HK-2 (cell line): ENCODE measurements around the gene SCAF8.

Experiments
- DNase-seq: peaks from one replicate; pipeline ENCODE4 v3.0.0-alpha.2; 2018; ENCODE audit not compliant: unreplicated experiment

Gene SCAF8

GRCh38 chr6:154835307-154835706 is 102.1 kb downstream of the SCAF8 start:
- no peak for DNase-seq

DNA sequence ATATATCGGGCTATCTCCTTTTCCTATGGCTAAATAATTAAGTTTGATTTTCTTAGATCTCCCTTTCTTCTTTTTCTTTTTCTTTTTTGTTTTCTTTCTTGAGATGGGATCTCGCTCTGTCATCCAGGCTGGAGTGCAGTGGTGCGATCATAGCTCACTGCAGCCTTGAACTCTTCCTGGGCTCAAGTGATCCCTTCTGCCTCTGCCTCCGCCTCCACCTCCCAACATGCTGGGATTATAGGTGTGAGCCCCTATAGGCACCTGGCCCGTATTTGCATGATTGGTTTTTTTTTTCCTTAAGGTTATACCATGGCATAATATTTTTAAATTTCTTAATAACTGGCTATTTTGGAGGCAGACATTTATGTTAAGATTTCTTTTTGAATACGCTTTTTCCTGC is 106.3 kb downstream of the SCAF8 start:
- DNase-seq, result no peak

DNA sequence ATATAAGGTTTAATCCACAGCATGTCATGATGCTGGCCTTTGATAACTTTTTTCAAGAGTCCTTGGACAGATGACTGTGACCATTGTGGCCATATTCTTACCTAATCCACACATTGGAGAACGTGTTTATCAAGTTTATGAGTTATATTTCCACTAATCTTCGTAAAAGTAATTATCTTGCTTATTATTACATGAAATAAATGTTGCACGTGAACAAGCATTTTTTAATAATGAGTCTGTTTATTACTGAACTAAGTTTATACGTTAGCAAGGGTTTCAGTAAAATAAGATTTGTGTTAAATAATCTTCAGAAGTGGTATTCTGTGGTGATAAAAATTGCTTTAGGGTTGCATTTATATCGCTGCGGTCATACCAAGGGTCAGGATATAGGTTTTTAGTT is 107.1 kb downstream of the SCAF8 start:
- DNase-seq, result no peak

DNA sequence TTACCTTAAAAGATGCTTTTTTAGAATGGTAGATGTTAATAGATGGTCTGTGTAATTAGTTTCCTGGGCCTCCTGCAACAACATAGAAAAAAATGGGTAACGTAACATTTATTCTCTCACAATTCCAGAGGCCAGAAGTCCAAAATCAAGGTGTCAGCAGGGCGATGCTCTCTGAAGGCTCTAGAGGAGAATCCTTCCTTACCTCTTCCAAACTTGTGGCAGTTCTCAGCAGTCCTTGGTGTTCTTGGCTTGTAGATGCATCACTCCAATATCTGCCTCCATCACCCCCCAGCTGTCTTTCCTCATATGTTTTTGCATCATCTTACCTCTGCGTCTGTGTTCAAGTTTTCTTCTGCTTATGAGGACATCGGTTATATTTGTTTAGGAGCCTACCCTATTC is 107.9 kb downstream of the SCAF8 start:
- no peak for DNase-seq

DNA sequence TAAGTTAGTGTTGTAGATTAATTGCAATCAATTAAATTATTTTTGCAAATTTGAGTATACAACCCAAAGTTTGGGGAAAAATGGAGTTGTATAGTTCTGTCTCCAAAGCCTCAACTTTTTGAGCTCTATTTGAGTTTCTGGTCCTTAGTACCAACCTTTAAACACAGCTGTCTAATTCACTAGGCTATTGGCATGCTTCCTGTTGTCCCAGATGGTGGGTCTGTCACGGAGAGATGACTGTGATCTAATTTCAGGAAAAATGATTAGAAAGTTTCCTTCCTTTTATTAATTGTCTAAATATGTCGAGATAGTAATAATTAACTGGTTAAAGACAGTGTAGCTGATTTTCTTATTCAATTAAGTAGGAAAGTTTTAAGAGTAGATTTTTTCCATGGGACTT is 109.6 kb downstream of the SCAF8 start:
- no peak for DNase-seq

GRCh38 chr6:154847318-154847717 is 114.1 kb downstream of the SCAF8 start:
- DNase-seq, result no peak

DNA sequence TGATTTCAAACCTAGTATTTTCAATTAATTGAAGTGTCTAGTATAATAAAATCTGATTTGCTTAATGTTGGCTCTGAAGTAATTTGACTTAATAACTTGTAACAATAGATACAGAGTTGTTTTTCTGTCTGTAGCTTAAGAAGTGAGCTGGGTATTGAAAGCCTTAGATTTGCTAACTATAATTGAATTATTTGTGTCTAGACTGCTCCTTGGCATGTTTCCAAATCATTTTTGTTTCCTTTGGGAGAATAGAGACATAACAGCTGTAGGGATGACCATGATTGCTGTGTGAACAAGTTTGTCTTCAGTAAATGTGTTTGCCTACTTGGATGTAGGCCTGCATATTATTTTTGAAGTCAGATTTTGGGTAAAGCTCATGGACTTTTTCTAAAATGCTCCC is 115.4 kb downstream of the SCAF8 start:
- no peak for DNase-seq

DNA sequence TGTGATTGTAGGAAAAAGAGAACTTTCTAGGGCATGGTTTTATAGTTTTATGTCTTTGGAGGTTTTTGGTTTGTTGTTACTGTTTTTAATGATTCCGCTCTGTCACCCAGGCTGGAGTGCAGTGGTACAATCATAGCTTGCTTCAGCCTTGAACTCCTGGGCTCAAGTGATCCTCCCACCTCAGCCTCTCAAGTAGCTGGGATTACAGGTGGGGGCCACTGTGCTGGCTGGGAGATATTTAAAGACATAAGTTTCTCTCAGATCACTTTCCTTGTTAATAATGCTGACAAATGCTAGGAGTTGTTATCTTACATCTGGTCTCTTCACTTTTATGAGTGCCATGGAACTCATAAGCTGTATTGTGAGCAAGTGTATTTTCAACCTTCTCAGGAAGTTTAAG is 116.3 kb downstream of the SCAF8 start:
- no peak for DNase-seq

- DNase-seq, result no peak
Observed at GRCh38 chr6:154852687-154853086, 119.5 kb downstream of the SCAF8 start.

DNA sequence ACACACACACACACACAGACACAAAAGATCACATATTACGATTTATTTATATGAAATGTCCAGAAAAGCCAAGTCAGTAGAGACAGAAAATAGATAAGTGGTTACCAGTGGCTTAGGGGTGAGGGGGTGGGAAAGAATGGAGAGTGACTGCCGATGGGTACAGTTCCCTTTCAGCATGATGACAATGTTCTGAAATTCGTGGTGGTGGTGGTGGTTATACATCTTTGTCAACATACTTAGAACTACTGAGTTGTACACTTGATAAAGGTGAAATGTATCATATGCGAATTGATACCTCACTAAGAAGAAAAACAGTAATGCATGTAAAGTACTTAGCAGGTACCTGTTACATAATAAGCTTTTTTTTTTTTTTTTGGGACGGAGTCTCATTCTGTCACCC is 124.3 kb downstream of the SCAF8 start:
- no peak for DNase-seq

DNA sequence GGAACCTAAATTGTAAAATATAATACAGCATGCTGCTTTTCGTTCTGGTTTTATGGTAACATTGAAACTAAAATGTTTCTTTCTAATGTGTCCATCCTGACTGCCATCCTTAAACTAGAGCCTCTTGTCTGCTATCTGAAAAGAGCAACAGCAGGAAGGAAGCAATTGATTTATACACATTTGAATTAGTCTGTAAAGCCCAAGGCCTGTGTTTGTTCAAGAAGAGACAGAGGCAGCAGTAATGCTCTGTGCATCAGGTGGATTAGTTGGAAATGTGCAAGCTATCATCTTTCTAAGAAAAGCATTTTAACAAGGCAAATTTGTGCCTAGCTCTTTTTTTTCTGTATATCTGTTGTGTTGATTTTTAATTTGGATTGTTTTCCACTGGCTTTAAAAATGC is 128.6 kb downstream of the SCAF8 start:
- no peak for DNase-seq

GRCh38 chr6:154862536-154862935 is 129.3 kb downstream of the SCAF8 start:
- no peak for DNase-seq

DNA sequence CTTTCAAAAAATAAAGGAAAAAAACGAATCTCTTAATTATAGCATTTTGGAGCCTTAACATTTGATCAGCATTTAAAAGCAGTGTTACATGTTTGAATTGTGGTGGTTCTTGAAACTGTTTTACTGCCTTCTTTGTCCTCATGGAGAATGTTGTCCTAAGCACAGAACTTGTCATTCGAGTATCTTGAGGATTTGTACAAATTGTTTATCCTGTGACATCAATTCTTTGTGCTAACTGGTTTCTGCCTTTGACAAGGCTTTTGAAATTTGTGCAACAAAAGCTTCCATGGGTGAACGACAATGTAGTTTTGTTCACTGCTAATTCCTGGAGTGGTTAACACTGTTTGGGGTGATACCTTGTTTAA is 130.8 kb downstream of the SCAF8 start:
- DNase-seq, result no peak

DNA sequence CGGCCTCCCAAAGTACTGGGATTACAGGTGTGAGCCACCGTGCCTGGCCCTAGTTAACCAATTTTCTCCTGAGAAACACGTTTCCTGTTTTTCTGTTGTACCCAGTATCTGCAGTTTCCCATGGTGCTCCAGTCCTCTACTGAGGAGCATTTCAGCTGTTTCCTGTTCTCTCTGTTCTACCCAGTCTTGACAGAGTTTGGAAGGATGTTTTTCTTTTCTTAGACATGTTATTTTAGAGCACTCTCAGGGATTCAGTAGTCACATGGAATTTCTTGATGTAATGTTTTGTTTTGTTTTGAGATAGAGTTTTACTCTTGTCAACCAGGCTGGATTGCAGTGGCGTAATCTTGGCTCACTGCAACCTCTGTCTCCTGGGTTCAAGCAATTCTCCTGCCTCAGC is 132.1 kb downstream of the SCAF8 start:
- no peak for DNase-seq

DNA sequence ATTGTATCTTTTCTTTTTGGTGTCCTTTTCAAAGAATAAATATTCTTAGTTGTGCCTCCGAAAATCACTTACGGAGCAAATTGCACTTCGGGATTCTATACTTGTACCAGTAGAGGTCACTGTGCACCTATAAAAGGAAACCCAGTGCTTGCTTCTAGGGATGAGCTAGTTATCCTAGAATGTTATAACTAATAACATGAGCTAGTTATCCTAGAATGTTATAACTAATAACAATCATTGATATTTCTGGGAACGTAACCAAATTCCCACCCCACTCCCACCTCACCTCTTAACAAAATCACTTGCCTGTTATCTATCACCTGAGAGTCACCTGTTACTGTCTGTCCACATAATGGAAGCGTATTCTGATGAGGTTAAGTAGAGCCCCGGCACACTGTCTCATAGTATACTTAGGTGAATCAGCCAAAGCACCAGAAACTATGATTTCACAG is 135.0 kb downstream of the SCAF8 start:
- DNase-seq, result no peak

GRCh38 chr6:154872542-154873114 is 139.4 kb downstream of the SCAF8 start:
- no peak for DNase-seq

DNA sequence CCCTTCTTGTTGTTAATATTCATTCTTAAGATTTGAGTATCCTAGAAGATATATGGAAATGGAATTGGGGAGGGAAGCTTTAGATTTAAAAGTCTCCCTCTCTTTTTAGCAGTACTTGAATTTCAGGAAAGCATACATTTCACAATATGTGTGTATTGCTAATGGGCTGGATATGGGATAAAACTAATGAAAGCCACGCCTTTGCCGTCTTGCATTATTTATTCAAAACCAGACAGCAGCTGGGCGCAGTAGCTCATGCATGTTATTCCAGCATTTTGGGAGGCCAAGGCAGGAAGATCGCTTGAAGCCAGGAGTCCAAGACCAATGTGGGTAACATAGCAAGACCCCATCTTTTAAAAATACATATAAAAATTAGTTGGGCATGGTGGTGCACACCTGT is 140.3 kb downstream of the SCAF8 start:
- DNase-seq, result no peak

- DNase-seq, result no peak
Observed at GRCh38 chr6:154874773-154875592, 141.8 kb downstream of the SCAF8 start.

- DNase-seq, result no peak
Observed at GRCh38 chr6:154876486-154877280, 143.5 kb downstream of the SCAF8 start.

GRCh38 chr6:154878871-154879491 is 145.8 kb downstream of the SCAF8 start:
- DNase-seq, result no peak

- DNase-seq, result no peak
Observed at GRCh38 chr6:154882107-154882506, 148.9 kb downstream of the SCAF8 start.
